HUDEP-2 (cell line): ENCODE data around the gene PTPRA.

ENCODE experiments used
- DNase-seq, 76 experiments: peaks; one replicate each; lab custom pipeline; 2025; ENCODE audit not compliant: unreplicated experiment in 76 of 76; lab: John Stamatoyannopoulos, UW

The PTPRA gene

DNA sequence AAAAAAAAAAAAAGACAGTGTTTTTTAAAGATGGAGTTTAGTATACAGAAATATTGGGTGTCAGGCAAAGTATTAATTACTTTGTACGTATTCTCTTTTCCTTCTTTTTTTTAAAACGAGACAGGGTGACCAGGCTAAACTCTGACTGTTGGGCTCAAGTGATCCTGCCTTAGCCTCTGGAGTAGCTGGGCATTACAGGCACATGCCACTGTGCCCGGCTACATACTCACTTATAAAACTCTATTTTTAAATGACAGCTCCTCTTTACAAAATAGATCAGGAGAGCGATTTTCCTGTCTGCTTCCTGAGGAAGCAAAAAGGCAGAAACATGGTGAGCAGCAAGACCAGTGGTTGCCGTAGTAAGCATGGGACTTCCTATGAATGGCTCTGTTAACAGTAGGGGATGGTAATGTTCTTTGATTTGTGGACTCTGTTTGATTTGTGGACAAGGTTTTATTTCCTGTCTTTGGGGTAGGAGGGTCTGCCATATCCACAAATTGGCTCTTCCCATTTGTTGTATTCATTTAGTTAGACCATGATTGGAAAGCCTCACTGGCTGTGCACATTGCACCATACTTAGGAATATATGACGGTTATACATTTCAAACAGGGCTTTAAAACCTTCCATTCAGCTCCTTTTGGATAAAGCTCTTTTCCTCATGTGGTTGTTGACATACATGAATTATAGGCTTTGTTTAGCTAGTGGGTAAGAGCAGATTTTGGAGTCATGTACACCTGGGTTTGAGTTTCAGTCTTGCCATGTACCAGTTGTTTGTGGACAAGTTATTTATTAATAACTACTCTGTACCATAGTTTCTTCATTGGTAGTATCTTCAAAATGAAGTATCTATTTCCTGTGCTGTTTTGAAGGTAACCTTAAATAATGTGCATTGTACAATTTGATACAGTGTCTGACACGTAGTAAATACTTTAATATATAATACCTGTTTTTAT is 45.1 kb downstream of the PTPRA start:
- no peak for DNase-seq

DNA sequence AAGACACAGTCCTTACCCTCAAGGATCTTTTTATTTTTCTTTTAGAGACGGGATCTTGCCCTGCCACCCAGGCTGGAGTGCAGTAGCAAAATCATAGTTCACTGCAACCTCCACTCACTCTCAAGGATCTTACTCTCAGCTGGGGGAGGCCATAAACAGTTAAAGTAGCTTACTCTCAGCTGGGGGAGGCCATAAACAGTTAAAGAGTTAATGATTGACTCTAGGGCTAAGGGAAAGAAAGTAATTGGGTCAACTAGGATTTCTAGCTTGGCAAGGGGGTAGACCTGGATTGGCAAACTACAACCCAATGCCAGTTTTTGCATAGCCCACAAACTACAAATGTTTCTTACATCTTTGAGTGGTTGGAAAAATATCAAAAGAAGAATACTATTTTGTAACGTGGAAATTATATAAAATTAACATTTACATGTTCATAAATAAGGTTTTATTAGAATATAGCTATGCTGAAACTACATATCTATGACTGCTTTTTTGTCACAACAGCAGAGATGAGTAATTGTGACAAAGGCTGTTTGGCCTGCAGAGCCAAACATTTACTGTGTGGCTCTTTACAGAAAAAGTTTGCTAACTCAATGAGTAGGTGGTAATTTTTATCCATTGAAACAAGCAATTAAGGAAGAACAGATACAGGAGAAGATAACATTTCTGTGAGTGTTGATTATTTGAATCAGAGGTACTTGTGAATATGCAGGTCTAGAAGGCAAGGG is 46.4 kb downstream of the PTPRA start:
- DNase-seq, result no peak

DNA sequence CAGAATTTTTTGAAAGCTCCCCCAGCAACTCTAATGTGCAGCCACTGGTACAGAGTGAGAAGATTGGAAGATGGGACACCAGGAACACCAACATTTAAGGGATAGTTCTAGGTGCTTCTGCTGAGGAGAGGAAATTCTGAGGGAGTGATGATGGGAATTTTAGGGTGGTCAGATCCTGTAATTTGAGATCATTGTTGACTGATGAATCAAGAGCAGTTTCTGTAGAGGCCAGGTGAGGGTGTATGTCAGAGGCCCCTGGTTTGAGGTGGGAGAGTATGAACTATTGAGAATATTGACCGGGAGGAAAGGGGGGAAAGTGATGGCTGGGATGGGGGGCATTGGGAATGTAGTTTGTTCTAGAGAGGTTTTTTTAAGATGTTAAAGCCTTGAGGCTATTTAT is 47.2 kb downstream of the PTPRA start:
- no peak for DNase-seq

DNA sequence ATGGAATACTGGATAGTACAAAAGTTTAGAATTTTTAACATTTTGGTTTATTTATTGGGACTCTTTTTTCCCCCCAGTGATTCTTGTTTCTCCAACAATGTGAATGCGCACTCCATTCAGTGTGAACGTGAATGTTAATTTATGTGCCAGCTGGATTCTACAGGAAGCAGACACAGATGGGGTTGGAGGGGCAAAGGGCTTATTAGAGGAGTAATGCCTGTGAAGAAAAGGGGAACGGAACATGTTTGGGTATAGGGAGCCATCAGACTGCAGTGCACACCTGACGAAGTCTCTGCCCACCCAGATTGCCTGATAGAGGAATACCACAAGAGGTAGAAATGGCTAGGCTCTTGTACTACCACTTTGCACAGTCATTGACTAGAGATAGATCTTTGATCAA is 48.2 kb downstream of the PTPRA start:
- DNase-seq, result no peak

DNA sequence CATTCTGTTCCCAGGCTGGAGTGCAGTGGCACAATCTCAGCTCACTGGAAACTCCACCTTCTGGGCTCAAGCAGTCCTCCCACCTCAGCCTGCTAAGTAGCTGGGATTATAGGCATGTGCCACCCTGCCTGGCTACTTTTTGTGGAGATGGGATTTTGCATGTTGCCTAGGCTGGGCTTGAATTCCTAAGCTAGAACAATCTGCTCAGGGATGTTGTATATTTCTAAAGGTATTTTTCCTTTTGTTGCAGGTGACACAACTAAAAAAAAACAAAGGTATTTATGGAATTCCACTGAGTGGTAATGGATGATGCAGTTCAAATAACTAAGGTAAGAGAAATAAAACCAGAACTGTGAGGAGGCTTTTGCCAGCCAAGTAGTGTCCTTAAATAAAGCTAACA is 49.7 kb downstream of the PTPRA start:
- DNase-seq, result no peak

DNA sequence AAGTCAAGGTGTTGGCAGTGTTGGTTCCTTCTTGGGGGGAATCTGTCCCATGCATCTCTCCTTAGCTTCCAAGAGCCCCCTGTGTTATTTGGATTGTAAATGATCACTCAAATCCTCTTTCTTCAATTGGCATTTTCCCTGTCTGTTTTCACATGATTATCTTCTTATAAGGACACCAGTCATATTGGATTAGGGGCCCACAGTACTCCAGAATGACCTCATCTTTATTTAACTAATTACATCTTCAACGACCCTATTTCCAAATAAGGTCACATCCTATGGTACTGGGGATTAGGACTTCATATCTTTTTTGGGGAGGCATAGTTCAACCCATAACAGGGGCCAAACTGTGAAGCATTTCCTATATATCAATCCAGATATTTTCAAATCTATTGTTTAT is 57.3 kb downstream of the PTPRA start:
- no peak for DNase-seq

DNA sequence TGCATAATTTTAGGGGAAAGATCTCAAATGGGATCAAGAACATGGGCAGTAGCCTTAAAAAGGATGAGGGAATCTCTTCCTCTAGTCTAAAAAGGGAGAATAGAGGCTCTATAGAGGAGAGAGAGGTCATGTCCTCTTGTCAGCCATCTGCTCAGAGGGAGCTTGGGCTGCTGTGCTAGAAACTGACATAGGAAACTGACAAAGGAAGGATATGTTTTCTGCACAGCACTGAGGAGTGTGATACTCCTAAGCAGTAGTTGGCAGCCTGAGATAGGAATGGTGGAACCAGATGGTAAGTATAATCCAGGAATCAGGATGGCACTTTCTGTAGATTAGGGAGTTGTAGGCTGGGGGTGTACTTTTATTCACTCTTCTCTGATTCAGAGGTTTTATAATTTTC is 59.2 kb downstream of the PTPRA start:
- DNase-seq, result no peak

DNA sequence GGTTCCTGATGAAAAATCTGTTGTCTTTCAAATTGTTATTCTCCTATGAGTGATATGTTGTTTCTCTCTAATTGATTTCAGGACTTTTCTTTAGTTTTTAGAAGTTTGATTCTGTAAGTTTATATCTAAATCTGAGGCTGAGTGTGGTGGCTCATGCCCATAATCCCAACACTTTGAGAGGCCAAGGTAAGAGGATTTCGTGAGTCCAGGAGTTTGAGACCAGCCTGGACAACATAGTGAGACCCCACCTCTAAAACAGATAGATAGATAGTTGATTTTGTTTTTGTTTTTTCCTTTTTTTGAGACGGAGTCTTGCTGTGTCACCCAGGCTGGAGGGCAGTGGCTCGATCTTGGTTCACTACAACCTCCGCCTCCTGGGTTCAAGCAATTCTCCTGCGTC is 64.6 kb downstream of the PTPRA start:
- DNase-seq, result no peak

DNA sequence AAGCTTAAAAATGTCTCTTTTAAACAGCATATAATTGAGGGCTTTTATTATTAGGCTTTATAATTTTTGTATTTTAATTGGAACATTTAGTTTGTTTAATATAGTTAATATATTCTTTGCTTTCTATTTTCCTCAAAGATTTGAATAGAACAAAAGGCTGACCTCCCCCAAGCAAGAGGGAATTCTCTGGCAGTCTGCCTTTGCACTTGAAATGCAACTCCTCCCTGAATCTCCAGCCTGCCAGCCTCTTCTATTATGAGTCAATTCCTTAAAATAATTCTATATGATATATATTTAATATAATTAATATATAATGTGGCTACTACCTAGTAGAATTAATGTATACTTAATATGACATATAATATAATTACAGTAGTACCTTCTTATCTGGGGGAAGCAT is 69.2 kb downstream of the PTPRA start:
- DNase-seq, result no peak

DNA sequence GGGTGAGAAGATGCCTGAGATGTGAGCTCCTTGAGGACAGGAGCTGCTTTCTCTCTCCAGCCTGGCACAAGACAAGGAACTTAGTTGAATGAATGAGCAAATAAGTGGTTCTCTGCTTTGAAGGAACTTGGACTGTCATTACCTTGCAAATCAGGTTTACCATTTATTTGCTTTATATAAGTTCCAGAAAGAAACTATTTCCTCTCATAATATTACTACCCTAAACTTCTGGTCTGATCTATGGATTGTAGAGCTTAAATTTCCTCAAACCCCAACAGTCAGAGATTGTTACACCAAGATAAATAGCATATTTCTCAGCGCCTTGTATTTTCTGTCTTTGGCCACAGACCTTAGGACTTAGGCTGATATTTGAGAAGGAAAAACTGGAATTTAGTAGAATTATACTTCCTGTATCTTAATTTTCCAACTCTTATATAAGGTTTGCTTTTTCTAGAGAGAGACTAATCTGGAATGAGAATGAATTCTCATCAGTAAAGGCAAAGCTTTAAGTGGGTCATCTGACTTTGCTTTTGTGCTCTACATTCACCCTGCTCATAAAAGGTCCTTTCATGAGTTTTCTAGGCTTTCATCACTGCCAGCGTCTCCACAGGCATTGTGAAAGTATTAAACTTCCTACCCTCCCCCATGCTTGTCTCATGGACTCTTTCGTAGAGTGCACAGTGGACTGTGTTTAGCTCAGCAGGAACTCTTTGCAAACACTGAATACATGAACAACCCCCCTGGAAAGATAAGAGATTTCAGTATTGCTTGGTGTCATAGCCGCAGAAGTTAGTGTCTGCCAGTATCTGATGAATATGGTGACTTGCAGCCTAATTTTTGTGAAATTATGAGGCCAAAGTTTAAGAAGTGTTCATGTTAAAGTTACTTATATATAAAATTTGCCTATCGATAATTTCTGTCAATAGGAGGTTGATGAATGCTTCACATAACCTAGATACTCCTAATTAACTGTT is 74.0 kb downstream of the PTPRA start:
- DNase-seq, result peak in 65 of 76 experiments; percentile 5 to 89 (median 63)

DNA sequence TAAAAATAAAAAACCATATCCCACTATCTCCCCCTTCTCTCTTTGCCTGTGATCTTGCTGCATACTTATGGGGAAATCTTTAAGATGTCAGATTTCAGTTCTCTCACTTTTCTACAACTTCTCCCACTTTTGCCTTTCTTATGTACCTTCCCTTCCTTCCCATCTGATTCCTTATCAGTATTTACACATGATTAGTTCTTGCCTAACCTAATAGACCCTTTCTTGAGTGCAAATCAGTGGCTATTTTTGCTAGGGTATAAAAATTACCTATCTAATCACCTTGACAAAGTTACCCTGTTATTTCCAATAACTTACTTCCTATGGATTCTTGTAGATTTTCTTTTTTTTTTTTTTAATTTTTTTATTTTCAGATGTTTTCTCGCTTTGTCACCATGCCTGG is 75.7 kb downstream of the PTPRA start:
- no peak for DNase-seq

DNA sequence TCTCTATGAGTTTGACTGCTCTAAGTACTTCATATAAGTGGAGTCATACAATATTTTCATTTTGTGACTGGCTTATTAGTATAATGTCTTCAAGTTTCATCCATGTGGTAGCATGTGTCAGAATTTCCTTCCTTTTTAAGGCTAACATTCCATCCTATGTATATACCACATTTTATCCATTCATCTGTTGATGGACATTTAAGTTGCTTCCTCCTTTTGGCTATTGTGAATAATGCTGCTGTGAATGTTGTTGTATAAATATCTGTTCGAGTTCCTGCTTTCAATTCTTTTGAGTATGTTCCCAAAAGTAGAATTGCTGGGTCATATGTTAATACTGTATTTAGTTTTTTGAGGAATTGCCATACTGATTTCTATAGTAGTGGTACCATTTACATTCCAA is 79.5 kb downstream of the PTPRA start:
- DNase-seq, result no peak

DNA sequence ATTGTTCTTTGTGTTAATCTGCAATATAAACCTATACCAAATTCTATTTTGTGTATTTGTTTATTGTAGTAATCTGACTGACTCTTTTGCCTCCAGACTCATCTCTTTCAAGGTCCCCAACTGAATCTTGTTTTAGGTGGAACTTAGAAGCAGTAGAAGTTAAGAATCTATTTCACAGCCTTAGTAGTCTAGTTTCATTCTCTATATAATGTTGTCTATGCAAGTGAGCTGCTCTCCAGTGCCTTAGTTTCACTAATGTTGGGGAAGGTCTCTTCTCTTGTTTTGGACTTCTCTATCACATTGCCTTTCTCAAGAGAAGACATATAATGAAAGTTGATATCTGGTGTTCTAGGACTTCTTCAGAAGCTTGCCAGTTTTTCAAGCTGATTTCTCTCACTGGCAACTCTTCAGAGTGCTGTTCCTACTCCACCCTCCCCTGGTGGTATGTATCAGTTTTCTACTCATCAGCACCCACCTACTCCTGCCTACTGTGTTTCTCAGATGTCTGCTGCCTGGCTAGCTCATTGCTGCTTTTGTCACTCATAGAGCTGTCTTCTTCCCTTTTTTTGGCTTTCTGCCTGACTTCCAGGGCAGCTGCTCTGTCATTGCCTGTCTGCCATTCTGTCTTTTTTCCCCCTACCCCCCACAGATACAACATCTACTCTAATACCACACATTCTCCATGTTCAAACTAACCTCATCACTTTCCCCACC is 82.1 kb downstream of the PTPRA start:
- DNase-seq, result peak in 68 of 76 experiments; percentile 5 to 84 (median 48)

DNA sequence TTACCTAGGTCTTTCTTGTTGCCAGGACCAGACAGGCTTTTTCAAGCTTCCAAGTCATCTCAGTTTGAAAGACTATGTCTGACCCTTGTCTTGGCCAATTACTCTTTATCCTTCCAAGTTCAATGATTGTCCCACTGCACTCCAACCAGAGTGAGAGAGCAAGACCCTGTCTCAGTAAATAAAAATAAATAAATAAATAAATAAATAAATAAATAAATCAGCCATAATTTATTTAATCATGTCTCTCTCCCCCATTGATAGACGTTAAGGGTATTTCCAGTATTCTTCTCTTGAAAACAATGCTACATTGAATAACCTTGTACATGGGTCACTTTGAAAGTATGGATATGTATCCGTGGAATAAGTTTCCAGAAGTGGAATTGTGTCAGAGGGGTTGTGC is 83.2 kb downstream of the PTPRA start:
- DNase-seq, result no peak

DNA sequence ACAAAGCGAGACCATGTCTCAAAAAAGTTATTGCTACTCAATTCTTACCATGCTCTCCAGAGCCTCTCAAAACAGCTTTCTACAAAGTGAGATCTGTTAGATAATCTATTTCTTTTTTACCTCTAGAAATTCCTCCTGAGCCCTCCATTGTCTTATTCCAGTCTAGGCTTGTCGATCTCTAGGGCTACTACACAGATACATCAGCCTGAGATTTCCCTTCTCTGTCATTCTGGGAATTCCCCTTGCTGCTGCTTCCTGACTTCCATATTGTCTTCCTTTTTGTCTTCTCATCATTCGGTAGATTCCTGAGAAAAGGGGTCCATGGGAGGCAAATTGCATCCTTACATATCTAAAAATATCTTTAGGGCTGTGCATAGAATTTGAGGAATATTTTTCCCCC is 94.6 kb downstream of the PTPRA start:
- no peak for DNase-seq

DNA sequence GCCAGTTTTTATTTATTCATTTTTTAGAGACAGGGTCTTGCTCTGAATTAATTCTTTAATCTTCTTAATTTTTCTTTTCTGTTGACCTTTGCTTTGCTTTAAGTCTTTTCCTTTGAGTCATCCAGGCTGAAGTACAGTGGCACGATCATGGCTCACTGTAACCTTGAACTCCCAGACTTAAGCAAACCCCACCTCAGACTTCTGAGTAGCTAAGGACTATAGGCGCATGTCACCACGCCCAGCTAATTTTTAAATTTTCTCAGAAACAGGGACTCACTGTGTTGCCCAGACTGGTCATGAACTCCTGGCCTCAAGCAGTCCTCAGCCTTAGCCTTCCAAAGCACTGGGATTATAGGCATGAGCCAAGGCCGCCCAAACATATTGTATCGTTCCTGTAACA is 98.8 kb downstream of the PTPRA start:
- DNase-seq, result no peak

DNA sequence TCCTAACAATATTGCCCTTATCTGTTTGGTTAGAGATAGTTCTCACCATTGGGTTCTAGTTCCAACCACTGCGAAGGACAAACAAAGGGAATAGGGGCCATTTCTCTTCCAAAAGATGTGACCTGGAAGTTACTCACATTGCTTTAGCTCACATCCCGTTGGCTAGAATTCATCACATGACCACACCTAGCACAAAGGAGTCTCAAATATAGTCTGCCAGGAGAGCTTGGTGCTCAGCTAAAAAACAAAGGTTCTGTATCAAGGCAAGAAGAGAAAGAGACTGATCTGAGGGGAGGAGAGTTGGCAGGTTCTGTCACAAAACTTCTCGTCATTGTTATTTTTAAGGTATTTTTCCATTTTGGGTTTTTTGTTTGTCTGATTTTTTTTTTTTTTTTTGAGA is 100.3 kb downstream of the PTPRA start:
- no peak for DNase-seq

DNA sequence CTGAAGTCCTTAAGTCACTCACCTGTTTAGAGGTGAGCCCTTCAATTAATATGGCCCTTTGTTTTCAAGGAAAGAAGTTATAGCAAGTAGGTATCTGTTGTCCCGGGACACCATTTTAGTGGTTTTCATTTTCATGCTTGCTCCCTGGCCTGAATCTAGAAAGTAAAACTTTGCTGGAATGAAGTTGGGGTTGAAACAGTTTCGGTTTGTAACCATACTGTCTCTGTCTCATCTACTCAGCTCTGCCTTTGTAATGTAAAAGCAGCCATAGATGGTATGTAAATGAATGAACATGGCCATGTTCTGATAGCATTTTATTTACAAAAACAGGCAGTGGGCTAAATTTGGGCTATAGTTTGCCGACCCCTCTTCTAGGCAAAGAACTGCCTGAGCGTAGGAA is 105.2 kb downstream of the PTPRA start:
- no peak for DNase-seq

DNA sequence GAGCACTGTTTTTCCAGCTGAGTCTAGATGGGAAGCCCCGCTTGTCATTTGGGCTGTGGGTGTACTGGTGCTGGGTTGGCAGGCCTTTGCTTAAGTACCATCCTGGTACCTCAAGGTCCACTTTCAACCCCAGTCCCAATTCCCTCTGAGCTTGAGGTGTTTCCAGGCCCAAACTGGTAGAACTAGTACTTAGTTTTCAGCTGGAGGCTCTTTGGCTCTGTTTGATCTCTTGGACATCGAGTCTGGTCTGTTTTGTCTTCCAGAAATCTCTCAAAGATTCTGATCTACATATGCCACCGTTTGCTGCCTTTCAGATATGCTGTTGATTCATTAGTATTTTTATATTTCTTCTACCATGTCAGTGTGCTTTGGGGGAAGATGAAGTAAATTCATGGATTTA is 108.4 kb downstream of the PTPRA start:
- no peak for DNase-seq

DNA sequence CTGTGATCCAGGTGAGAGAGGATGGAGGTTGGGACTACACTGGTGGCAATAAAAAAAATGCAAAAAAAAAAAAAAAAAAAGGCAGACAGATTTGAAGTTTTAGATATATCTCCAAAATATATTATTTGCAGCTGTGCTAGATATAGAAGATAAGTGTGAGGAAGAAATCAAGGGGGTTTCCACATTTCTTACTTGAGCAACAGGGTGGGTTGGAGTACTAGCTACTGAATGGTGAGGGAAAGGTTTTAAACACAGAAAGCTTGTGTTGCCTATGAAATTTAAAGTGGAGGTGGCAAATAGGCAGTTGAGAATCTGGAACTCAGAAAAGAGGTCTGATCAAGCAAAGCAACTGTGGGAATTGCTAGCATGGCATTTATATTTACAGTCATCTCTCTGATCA is 110.2 kb downstream of the PTPRA start:
- no peak for DNase-seq
